Measurements from ENCODE around the gene PCDHB14.
"Not testable (repeated sequence)": the region's sequence is repeated elsewhere in the genome, so short reads cannot be mapped to it uniquely, and the experiment has no call there.

The PCDHB14 gene

DNA sequence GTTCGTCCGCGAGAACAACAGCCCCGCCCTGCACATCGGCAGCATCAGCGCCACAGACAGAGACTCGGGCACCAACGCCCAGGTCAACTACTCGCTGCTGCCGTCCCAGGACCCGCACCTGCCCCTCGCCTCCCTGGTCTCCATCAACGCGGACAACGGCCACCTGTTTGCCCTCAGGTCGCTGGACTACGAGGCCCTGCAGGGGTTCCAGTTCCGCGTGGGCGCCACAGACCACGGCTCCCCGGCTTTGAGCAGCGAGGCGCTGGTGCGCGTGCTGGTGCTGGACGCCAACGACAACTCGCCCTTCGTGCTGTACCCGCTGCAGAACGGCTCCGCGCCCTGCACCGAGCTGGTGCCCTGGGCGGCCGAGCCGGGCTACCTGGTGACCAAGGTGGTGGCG, 12.9 kb upstream of the PCDHB14 start:
- in situ Hi-C loops (cut with HindIII; ENCODE audit: low sequenced_read_pairs): not testable (repeated sequence)

DNA sequence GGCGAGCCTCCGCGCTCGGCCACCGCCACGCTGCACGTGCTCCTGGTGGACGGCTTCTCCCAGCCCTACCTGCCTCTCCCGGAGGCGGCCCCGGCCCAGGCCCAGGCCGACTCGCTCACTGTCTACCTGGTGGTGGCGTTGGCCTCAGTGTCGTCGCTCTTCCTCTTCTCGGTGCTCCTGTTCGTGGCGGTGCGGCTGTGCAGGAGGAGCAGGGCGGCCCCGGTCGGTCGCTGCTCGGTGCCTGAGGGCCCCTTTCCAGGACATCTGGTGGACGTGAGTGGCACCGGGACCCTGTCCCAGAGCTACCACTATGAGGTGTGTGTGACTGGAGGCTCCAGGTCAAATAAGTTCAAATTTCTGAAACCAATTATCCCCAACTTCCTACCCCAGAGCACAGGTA, 12.3 kb upstream of the PCDHB14 start:
- in situ Hi-C loops (cut with HindIII; ENCODE audit: low sequenced_read_pairs): not testable (repeated sequence)

DNA sequence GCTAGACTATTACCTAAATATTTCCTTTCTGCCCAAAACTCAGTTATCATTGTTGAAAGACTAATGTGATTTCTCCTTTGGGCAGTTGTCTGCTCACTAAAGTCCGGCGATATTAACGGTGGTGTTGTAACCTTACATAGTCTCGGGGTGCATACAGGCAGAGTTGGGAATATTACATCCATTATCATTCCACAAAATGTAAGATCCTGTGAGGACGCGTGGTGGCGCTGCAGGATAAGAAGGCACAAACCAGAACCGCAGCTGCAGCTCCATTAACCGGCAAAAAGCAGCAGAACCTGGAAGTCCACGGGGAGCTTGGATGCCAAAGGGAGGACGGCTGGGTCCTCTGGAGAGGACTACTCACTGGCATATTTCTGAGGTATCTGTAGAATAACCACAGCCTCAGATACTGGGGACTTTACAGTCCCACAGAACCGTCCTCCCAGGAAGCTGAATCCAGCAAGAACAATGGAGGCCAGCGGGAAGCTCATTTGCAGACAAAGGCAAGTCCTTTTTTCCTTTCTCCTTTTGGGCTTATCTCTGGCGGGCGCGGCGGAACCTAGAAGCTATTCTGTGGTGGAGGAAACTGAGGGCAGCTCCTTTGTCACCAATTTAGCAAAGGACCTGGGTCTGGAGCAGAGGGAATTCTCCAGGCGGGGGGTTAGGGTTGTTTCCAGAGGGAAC, 9.3 kb upstream of the PCDHB14 start, which contains the start of gene PCDHB13:
Gene PCDHB13, plus strand, starts transcription at position 264 of the 684 bp plus-strand sequence. Its CDS starts 205 bp downstream, at position 469.
- in situ Hi-C loops (cut with HindIII; ENCODE audit: low sequenced_read_pairs): not testable (repeated sequence)

DNA sequence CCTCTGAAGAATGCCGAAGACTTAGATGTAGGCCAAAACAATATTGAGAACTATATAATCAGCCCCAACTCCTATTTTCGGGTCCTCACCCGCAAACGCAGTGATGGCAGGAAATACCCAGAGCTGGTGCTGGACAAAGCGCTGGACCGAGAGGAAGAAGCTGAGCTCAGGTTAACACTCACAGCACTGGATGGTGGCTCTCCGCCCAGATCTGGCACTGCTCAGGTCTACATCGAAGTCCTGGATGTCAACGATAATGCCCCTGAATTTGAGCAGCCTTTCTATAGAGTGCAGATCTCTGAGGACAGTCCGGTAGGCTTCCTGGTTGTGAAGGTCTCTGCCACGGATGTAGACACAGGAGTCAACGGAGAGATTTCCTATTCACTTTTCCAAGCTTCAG, 8.6 kb upstream of the PCDHB14 start:
- in situ Hi-C loops (cut with HindIII; ENCODE audit: low sequenced_read_pairs): not testable (repeated sequence)

DNA sequence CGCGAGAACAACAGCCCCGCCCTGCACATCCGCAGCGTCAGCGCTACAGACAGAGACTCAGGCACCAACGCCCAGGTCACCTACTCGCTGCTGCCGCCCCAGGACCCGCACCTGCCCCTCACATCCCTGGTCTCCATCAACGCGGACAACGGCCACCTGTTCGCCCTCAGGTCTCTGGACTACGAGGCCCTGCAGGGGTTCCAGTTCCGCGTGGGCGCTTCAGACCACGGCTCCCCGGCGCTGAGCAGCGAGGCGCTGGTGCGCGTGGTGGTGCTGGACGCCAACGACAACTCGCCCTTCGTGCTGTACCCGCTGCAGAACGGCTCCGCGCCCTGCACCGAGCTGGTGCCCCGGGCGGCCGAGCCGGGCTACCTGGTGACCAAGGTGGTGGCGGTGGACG, 7.6 kb upstream of the PCDHB14 start:
- in situ Hi-C loops (cut with HindIII; ENCODE audit: low sequenced_read_pairs): not testable (repeated sequence)

DNA sequence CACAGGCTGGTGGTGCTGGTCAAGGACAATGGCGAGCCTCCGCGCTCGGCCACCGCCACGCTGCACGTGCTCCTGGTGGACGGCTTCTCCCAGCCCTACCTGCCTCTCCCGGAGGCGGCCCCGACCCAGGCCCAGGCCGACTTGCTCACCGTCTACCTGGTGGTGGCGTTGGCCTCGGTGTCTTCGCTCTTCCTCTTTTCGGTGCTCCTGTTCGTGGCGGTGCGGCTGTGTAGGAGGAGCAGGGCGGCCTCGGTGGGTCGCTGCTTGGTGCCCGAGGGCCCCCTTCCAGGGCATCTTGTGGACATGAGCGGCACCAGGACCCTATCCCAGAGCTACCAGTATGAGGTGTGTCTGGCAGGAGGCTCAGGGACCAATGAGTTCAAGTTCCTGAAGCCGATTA, 7.1 kb upstream of the PCDHB14 start:
- in situ Hi-C loops (cut with HindIII; ENCODE audit: low sequenced_read_pairs): not testable (repeated sequence)

DNA sequence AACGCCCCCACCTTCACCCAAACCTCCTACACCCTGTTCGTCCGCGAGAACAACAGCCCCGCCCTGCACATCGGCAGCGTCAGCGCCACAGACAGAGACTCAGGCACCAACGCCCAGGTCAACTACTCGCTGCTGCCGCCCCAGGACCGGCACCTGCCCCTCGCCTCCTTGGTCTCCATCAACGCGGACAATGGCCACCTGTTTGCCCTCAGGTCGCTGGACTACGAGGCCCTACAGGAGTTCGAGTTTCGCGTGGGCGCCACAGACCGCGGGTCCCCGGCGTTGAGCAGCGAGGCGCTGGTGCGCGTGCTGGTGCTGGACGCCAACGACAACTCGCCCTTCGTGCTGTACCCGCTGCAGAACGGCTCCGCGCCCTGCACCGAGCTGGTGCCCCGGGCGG, 1.7 kb downstream of the PCDHB14 start:
- in situ Hi-C loops (cut with HindIII; ENCODE audit: low sequenced_read_pairs): not testable (repeated sequence)

DNA sequence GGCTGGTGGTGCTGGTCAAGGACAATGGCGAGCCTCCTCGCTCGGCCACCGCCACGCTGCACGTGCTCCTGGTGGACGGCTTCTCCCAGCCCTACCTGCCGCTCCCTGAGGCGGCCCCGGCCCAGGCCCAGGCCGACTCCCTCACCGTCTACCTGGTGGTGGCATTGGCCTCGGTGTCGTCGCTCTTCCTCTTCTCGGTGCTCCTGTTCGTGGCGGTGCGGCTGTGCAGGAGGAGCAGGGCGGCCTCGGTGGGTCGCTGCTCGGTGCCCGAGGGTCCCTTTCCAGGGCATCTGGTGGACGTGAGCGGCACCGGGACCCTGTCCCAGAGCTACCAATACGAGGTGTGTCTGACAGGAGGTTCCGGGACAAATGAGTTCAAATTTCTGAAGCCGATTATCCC, 2.3 kb downstream of the PCDHB14 start:
- in situ Hi-C loops (cut with HindIII; ENCODE audit: low sequenced_read_pairs): not testable (repeated sequence)

DNA sequence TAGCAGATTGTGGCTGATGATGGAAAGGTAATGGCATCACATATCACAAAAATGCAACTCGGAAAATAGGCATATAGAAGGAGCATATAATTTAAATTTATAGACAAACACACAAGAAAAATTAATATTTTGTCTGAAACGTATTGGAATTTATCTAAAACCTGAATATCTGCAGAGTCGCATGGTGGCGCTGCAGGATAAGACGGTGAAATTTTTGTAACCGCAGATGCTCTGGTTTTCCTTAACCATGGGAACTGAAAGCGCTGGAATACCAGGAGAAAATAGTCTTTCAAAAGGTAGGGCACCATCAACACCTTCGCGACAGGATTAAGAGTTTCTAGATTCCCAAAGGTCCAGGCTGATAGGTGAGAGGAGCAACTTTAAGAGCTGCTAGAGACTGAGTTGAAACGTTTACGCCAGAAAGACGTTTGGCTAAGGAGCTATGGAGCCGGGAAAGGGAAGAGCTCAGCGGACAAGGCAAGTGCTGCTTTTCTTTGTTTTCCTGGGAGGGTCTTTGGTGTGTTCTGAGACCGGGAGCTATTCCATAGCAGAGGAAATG, 11.0 kb downstream of the PCDHB14 start:
- in situ Hi-C loops (cut with HindIII; ENCODE audit: low sequenced_read_pairs): no loop called here

DNA sequence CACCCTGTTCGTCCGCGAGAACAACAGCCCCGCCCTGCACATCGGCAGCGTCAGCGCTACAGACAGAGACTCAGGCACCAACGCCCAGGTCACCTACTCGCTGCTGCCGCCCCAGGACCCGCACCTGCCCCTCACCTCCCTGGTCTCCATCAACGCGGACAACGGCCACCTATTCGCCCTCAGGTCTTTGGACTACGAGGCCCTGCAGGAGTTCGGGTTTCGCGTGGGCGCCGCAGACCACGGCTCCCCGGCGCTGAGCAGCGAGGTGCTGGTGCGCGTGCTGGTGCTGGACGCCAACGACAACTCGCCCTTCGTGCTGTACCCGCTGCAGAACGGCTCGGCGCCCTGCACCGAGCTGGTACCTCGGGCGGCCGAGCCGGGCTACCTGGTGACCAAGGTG, 12.8 kb downstream of the PCDHB14 start:
- in situ Hi-C loops (cut with HindIII; ENCODE audit: low sequenced_read_pairs): not testable (repeated sequence)

DNA sequence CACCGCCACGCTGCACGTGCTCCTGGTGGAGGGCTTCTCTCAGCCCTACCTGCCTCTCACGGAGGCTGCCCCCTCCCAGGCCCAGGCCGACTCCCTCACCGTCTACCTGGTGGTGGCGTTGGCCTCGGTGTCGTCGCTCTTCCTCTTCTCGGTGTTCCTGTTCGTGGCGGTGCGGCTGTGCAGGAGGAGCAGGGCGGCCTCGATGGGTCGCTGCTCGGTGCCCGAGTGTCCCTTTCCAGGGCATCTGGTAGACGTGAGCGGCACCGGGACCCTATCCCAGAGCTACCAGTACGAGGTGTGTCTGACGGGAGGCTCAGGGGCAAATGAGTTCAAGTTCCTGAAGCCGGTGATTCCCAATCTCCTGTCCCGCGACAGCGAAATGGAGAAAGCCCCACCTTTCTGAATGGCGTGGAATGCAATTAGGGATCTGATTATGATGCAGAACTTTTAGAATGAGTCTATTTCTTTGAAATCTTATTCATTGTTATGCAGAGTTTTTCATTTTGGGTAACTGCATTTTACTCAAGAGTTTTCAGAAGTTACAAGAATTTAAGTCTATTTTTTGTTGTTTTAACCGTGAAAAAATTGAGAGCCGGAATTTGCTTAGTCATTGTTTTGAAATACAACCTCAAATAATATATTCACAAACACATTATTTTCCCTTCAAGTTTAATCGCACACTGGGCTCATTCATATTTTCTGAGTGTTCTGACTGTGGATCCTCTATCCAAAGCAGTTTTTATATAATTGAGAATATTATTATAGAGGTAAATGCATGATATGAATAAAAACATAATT, 13.6 kb downstream of the PCDHB14 start:
- in situ Hi-C loops (cut with HindIII; ENCODE audit: low sequenced_read_pairs): no loop called here

DNA sequence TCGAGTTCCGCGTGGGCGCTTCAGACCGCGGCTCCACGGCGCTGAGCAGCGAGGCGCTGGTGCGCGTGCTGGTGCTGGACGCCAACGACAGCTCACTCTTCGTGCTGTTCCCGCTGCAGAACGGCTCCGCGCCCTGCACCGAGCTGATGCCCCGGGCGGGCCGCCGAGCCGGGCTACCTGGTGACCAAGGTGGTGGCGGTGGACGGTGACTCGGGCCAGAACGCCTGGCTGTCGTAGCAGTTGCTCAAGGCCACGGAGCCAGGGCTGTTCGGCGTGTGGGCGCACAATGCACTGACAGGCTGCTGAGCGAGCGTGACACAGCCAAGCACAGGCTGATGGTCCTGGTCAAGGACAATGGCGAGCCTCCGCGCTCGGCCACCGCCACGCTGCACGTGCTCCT, 18.4 kb downstream of the PCDHB14 start:
- in situ Hi-C loops (cut with HindIII; ENCODE audit: low sequenced_read_pairs): no loop called here

DNA sequence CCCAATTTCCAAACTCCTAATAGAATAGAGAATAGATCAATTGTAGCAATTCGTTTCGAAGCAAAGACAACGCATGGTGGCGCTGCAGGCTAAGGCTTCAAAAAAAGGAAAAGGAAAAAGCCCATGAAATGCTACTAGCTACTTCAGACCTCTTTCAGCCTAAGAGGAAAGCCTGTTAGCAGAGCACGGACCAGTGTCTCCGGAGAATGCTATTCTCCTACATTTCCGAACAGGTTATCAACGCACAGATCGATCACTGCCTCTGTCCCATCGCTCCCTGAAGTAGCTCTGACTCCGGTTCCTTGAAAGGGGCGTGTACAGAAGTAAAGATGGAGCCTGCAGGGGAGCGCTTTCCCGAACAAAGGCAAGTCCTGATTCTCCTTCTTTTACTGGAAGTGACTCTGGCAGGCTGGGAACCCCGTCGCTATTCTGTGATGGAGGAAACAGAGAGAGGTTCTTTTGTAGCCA, 22.1 kb downstream of the PCDHB14 start, which contains the start of gene PCDHB15:
Gene PCDHB15, plus strand, starts transcription at position 146 of the 468 bp plus-strand sequence. Its CDS starts 184 bp downstream, at position 330.
- in situ Hi-C loops (cut with HindIII; ENCODE audit: low sequenced_read_pairs): no loop called here

DNA sequence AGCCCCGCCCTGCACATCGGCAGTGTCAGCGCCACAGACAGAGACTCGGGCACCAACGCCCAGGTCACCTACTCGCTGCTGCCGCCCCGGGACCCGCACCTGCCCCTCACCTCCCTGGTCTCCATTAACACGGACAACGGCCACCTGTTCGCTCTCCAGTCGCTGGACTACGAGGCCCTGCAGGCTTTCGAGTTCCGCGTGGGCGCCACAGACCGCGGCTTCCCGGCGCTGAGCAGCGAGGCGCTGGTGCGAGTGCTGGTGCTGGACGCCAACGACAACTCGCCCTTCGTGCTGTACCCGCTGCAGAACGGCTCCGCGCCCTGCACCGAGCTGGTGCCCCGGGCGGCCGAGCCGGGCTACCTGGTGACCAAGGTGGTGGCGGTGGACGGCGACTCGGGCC, 23.8 kb downstream of the PCDHB14 start:
- in situ Hi-C loops (cut with HindIII; ENCODE audit: low sequenced_read_pairs): not testable (repeated sequence)

DNA sequence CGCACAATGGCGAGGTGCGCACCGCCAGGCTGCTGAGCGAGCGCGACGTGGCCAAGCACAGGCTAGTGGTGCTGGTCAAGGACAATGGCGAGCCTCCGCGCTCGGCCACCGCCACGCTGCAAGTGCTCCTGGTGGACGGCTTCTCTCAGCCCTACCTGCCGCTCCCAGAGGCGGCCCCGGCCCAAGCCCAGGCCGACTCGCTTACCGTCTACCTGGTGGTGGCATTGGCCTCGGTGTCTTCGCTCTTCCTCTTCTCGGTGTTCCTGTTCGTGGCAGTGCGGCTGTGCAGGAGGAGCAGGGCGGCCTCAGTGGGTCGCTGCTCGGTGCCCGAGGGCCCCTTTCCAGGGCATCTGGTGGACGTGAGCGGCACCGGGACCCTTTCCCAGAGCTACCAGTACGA, 24.3 kb downstream of the PCDHB14 start:
- in situ Hi-C loops (cut with HindIII; ENCODE audit: low sequenced_read_pairs): not testable (repeated sequence)

DNA sequence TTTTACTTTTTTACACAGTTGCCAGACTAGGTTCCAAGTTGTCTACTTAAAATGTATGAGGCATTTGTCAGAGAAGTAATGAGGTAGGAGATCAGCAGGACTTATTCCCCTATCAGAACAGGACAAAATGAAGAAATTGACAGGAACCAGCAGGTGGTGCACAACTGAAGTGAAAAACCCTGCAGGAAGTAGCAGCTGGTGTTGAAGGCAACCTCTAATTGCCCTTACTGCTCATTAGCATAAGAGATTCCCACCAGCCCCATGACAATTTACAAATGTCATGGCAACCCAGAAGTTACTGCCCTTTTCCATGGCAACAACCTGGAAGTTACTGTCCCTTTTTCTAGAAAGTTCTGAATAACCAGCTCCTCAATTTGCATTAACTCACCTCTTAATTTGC, 27.4 kb downstream of the PCDHB14 start:
- in situ Hi-C loops (cut with HindIII; ENCODE audit: low sequenced_read_pairs): no loop called here

DNA sequence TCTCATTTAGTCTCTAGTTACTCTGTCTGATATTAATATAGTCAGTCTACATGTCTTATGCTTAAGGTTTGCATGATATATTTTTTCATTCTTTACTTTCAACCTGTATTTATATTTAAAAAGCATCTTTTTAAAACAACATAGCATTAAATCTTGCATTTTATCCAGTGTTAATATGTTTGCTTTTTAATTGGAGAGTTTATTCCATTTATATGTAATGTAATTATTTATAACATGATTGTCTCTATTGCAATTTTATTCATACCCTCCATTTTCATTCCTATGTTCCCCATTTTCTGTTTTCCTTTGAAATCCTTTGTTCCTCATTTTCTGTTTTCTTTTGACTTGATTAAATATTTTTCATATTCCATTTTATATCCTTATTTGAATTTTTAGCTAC, 35.3 kb downstream of the PCDHB14 start:
- in situ Hi-C loops (cut with HindIII; ENCODE audit: low sequenced_read_pairs): no loop called here

DNA sequence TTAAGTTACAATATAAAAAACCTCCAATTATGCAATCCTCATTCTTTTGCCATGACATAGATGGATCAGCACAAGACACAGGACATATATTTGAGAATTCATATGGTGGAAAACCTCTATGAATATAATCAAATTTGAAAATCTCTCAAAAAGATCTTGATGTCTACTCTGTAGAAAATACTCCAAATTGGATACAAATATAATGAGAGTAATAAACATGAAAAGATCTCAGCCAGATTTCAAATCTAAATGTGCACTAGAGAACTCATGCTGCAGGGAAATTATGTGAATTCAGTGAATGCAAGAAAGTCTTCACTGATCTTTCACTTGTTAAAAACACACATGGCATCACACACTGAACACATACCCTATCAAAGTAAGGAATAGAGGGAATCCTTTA, 35.8 kb downstream of the PCDHB14 start:
- in situ Hi-C loops (cut with HindIII; ENCODE audit: low sequenced_read_pairs): no loop called here

DNA sequence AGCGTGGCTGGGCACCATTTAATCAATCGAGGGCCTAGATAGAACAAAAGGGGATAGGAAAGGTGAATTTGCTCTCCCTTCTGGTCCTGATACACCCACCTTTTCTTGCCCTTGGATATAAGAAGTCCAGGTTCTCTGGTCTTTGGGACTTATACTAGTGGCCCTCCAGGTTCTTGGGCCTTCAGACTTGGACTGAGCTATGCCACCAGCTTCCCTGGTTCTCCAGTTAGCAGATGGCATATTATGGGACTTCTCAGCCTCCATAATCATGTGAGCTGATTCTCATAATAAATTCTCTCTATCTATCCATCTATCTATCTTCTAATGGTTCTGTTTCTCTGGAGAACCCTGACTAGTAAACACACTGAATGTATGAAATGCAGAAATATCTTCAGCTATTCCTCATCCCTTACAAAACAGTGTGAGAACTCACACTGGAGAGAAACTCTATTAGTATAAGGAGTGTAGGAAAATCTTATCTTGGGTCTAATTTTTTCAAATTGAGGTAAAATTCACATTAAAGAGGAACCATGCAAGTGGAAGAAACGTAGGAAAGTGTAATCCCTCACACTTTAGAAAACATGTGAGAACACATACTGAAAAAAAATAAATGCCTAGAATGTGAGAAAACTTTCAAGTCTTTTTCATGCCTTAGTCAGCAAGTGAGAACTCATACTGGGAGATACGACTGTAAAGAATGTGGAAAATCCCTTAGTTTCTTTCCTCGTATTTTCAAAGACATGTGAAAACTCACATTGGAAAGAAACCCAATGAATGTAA, 37.5 kb downstream of the PCDHB14 start:
- in situ Hi-C loops (cut with HindIII; ENCODE audit: low sequenced_read_pairs): loop anchor here (5.0 kb wide), 1 partner anchor 42 kb away; the partner anchor contains the start of gene SLC25A2

DNA sequence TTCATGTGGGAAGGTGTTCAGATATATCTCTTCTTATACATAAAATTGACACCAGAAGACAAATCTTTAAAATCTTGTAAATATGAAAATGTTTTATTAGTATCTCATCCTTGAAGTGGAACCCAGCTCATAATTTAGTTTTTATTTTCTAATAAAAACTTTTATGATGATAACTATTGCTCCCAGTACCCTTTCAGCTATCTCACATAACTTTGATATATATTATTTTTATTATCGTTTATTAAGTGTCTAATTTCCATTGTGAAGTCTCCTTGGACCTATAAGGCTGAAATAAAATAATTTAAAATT, 38.0 kb downstream of the PCDHB14 start:
- in situ Hi-C loops (cut with HindIII; ENCODE audit: low sequenced_read_pairs): loop anchor here (5.0 kb wide), 1 partner anchor 41 kb away; the partner anchor contains the start of gene SLC25A2

DNA sequence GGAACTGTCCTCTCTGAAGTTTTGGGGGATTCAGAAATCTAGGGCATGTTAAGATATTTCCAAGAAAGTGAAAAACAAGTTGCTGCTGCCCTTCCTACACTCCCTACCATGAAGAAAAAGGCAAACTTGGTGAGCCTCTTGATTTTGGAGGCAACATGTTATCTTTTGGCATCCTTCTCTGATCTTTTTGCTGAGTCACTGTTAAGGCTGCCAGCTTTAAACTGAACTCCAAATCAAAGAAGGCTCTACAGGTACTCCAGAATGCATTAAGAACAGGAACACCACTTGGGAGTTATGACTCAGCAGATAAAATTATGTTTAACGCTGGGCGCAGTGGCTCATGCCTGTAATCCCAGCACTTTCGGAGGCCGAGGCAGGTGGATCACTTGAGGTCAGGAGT, 46.1 kb downstream of the PCDHB14 start:
- in situ Hi-C loops (cut with HindIII; ENCODE audit: low sequenced_read_pairs): no loop called here
